ENCODE results near the gene RASA3.

Gene RASA3

GRCh38 chr13:114018461-114019055, 113.9 kb downstream of the RASA3 start:
- DNase-seq (ENCODE audit: low spot score), result no peak

GRCh38 chr13:114017966-114018365, 114.5 kb downstream of the RASA3 start:
- DNase-seq (ENCODE audit: low spot score), result no peak

GRCh38 chr13:114017028-114017630, 115.3 kb downstream of the RASA3 start:
- DNase-seq (ENCODE audit: low spot score), result no peak

GRCh38 chr13:114016321-114017027, 115.9 kb downstream of the RASA3 start:
- DNase-seq (ENCODE audit: low spot score), result no peak

GRCh38 chr13:114015969-114016295, 116.5 kb downstream of the RASA3 start:
- no peak for DNase-seq (ENCODE audit: low spot score)

GRCh38 chr13:114015111-114015968, 117.1 kb downstream of the RASA3 start:
- DNase-seq (ENCODE audit: low spot score), result no peak

- no peak for DNase-seq (ENCODE audit: low spot score)
Observed at GRCh38 chr13:114013952-114014629, 118.3 kb downstream of the RASA3 start.

GRCh38 chr13:114013336-114013735, 119.1 kb downstream of the RASA3 start:
- DNase-seq (ENCODE audit: low spot score), result no peak

GRCh38 chr13:114012921-114013320, 119.5 kb downstream of the RASA3 start:
- no peak for DNase-seq (ENCODE audit: low spot score)

- DNase-seq (ENCODE audit: low spot score), result no peak
Observed at GRCh38 chr13:114012141-114012540, 120.3 kb downstream of the RASA3 start.

- no peak for DNase-seq (ENCODE audit: low spot score)
Observed at GRCh38 chr13:114011226-114011625, 121.2 kb downstream of the RASA3 start.

GRCh38 chr13:114010401-114011101, 121.9 kb downstream of the RASA3 start:
- DNase-seq (ENCODE audit: low spot score), result no peak

- DNase-seq (ENCODE audit: low spot score), result no peak
Observed at GRCh38 chr13:114009590-114010400, 122.6 kb downstream of the RASA3 start.

GRCh38 chr13:114008964-114009589, 123.3 kb downstream of the RASA3 start:
- no peak for DNase-seq (ENCODE audit: low spot score)

- no peak for DNase-seq (ENCODE audit: low spot score)
Observed at GRCh38 chr13:114007566-114007965, 124.9 kb downstream of the RASA3 start.

- no peak for DNase-seq (ENCODE audit: low spot score)
Observed at GRCh38 chr13:114005206-114005724, 127.2 kb downstream of the RASA3 start.

GRCh38 chr13:114004420-114005205, 127.8 kb downstream of the RASA3 start:
- DNase-seq (ENCODE audit: low spot score), result no peak

GRCh38 chr13:114002771-114003321, 129.6 kb downstream of the RASA3 start:
- no peak for DNase-seq (ENCODE audit: low spot score)

Data from D341Med (cell line).